Brain microvascular endothelial cell (primary cell): Measurements from ENCODE around the gene PLA2G2D.

Experiments used
- DNase-seq: peaks from one replicate; pipeline ENCODE4 v3.0.0-alpha.2; 2020
- H3K27ac ChIP-seq: fragments of 250-450 bp; sonication (Bioruptor Pico); 2 replicates; pipeline ENCODE4 v1.5.1; 2020; ENCODE audit warnings: mild to moderate bottlenecking, moderate library complexity
- H3K27me3 ChIP-seq: fragments of 250-450 bp; sonication (Bioruptor Pico); replicated peaks from 2 replicates; pipeline ENCODE4 v1.5.1; 2020; ENCODE audit warnings: mild to moderate bottlenecking
- H3K36me3 ChIP-seq: fragments of 250-450 bp; sonication (Bioruptor Pico); replicated peaks from 2 replicates; pipeline ENCODE4 v1.5.1; 2020; ENCODE audit warnings: mild to moderate bottlenecking
- H3K4me3 ChIP-seq: 2 replicates; pipeline ENCODE4 v1.5.1; 2011; ENCODE audit warnings: low read depth, mild to moderate bottlenecking, control low read depth, low read length, moderate library complexity
- CTCF ChIP-seq: IDR thresholded peaks from 2 replicates; pipeline ENCODE4 v1.5.1; 2011; ENCODE audit warnings: low read depth, mild to moderate bottlenecking, moderate library complexity, low read length, control low read depth, inconsistent platforms; ENCODE audit errors: missing control alignments
- in situ Hi-C: cut with HindIII; loops from 2 replicates; pipeline ENCODE4 v1.10.0; 2017; ENCODE audit warnings: low sequenced_read_pairs, low pct_ligation_motif_present

The PLA2G2D gene

GRCh38 chr1:20164694-20165202 lies 45.4 kb upstream of the PLA2G2D start:
- H3K27ac ChIP-seq, result no peak overlapping the region
- peak; percentile 13 for TF ChIP-seq CTCF
- DNase-seq, result peak; percentile 16
- H3K36me3 ChIP-seq, result no peaks in the 10 kb centered on the region
- no peak overlapping the region for H3K4me3 ChIP-seq
- H3K27me3 ChIP-seq, result peaks cover 5% of the 10 kb centered on the region
- in situ Hi-C loops, result no loop called here

GRCh38 chr1:20160034-20160433 lies 40.7 kb upstream of the PLA2G2D start:
- H3K27ac ChIP-seq, result no peak overlapping the region
- H3K4me3 ChIP-seq, result no peak overlapping the region
- H3K36me3 ChIP-seq, result no peaks in the 10 kb centered on the region
- no peak for DNase-seq
- in situ Hi-C loops, result no loop called here
- no peaks in the 10 kb centered on the region for H3K27me3 ChIP-seq
- no peak for TF ChIP-seq CTCF

- no peak for DNase-seq
- Histone ChIP-seq H3K36me3 (no peaks in the 10 kb centered on the region), H3K27me3 (no peaks in the 10 kb centered on the region), H3K4me3 (no peak overlapping the region), H3K27ac (no peak overlapping the region)
- TF ChIP-seq CTCF, result no peak
- in situ Hi-C loops, result no loop called here
Observed at GRCh38 chr1:20158358-20159070, 39.2 kb upstream of the PLA2G2D start.

GRCh38 chr1:20154301-20154831 lies 35.0 kb upstream of the PLA2G2D start:
- Histone ChIP-seq H3K27ac (no peak overlapping the region), H3K36me3 (no peaks in the 10 kb centered on the region)
- no peak for TF ChIP-seq CTCF

GRCh38 chr1:20153000-20153418 lies 33.7 kb upstream of the PLA2G2D start:
- in situ Hi-C loops, result no loop called here
- TF ChIP-seq CTCF, result no peak
- no peak overlapping the region for H3K27ac ChIP-seq
- no peaks in the 10 kb centered on the region for H3K27me3 ChIP-seq
- no peaks in the 10 kb centered on the region for H3K36me3 ChIP-seq
- no peak overlapping the region for H3K4me3 ChIP-seq
- no peak for DNase-seq

More at GRCh38 chr1:20154301-20154831, 35.0 kb upstream of the PLA2G2D start:
- no peak for DNase-seq
- in situ Hi-C loops, result no loop called here
- Histone ChIP-seq H3K4me3 (no peak overlapping the region), H3K27me3 (no peaks in the 10 kb centered on the region)
